ENCODE results near the gene TMPRSS6. TPM values are rescaled to one million over a fixed set of nuclear protein-coding genes. Genes with fewer than 3 reads are reported as not detected.

TMPRSS6 gene
- total and polyA plus RNA-seq, 12 donors, result under 0.01 to 1.2 (median 0.08) TPM; not detected in 7

DNA sequence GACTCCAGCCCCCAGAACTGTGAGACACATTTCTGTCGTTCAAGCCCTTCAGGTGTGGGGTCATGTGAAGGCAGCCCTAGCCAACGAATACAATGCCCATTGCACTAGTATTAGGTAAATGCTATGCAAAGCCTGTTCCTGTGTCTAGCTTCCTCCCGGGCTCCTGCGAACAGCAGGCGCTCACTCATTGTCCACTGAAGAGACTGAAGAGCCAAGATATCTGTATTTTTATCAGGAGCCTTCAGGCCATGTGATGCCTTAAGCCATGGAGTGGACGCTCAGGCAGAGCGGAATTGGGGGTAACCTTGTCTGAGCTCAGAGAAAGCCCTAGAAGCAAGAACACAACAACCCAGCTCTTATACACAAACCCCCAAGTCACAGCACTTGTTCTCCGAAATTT lies 4.2 kb upstream of the TMPRSS6 start:
- intact Hi-C loops (cut with DNase I), result no loop called here
- TF ChIP-seq, protein P1, sequence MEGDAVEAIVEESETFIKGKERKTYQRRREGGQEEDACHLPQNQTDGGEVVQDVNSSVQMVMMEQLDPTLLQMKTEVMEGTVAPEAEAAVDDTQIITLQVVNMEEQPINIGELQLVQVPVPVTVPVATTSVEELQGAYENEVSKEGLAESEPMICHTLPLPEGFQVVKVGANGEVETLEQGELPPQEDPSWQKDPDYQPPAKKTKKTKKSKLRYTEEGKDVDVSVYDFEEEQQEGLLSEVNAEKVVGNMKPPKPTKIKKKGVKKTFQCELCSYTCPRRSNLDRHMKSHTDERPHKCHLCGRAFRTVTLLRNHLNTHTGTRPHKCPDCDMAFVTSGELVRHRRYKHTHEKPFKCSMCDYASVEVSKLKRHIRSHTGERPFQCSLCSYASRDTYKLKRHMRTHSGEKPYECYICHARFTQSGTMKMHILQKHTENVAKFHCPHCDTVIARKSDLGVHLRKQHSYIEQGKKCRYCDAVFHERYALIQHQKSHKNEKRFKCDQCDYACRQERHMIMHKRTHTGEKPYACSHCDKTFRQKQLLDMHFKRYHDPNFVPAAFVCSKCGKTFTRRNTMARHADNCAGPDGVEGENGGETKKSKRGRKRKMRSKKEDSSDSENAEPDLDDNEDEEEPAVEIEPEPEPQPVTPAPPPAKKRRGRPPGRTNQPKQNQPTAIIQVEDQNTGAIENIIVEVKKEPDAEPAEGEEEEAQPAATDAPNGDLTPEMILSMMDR (IDR thresholded peaks at IDR 0.05), result no peak
- TF ChIP-seq POLR2A (IDR thresholded peaks at IDR 0.05), result no peak
- H3K27ac ChIP-seq, result no peak overlapping the region
- no peak overlapping the region for H3K4me3 ChIP-seq
- H3K4me1 ChIP-seq (replicated peaks in 1 of 2), result no peaks in the 10 kb centered on the region
- no peaks in the 10 kb centered on the region for H3K36me3 ChIP-seq (replicated peaks in 1 of 2)
- 69 to 81% (median 80%) methylated on average over 8 of the region's 8 CpGs for WGBS, 4 donors
- no peaks in the 10 kb centered on the region for H3K9me3 ChIP-seq (replicated peaks in 1 of 3)
- H3K27me3 ChIP-seq, result no peaks in the 10 kb centered on the region
- no peak for DNase-seq

DNA sequence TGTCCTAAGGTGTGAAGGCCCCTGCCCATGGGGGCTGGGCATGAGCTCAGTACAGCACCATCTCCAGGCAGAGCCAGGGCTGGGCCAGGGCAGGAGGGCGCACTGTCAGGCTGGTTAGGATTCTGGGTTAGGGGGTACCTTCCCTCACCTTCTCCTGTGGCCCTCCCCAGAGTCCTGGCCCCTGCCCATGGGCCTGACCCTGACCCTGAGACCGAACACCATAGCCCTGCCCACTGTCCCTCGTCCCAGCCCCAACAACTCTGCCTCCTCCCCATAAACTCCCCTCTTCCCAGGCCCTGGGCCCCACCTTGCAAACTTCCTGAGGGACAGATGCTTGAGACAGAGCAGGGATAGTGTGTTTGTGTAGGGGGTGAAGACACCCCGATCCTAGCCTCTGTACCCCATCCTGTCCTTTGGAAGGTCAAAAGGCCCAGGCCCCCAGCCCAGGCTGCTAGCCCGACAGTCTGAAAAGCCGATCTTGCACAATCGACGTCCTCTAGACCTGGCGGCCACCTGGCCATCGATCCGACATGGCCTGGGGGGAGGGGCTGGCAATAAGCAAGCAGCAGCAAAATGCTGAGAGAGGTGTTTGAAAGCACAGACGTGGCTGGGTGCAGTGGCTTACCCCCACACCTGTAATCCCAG lies 2.7 kb upstream of the TMPRSS6 start:
- WGBS, 4 donors, result 58 to 78% (median 62%) methylated on average over 4 to 12 of the region's 12 CpGs
- H3K4me1 ChIP-seq (replicated peaks in 1 of 2), result no peaks in the 10 kb centered on the region
- H3K36me3 ChIP-seq (replicated peaks in 1 of 2), result no peaks in the 10 kb centered on the region
- no peak overlapping the region for H3K27ac ChIP-seq
- intact Hi-C loops (cut with DNase I), result no loop called here
- TF ChIP-seq, protein P1 (IDR thresholded peaks at IDR 0.05), result no peak
- TF ChIP-seq POLR2A (IDR thresholded peaks at IDR 0.05), result no peak
- no peaks in the 10 kb centered on the region for H3K9me3 ChIP-seq (replicated peaks in 1 of 3)
- no peaks in the 10 kb centered on the region for H3K27me3 ChIP-seq
- DNase-seq, result no peak
- H3K4me3 ChIP-seq, result no peak overlapping the region

DNA sequence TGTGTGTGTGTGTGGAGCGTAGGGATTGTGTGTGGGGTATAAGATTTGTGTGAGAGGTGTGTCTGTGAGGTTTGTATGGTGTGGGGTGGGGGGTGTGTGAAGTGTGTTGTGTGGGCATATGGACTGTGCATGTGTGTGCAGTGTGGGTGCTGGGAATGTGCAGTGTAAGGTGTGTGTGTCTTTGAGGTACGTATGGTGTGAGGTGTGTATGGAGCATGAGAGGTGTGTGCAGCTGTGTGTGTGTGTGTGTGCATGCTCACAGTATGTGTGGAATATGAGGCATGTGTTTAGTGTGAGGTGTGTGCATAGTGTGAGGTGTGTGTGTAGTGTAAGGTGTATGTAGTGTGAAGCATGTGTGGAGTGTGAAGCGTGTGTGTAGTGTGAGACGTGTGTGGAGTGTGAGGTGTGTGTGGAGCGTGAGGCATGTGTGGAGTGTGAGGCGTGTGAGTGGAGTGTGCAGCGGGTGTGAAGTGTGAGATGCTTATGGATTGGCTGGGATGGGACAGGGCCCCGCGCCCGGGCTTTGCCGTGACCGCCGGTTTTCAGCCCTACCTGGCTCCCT lies 1.7 kb upstream of the TMPRSS6 start:
- 88 to 90% (median 89%) methylated on average over 13 of the region's 13 CpGs for WGBS, 4 donors
- TF ChIP-seq POLR2A (IDR thresholded peaks at IDR 0.05), result no peak
- intact Hi-C loops (cut with DNase I), result no loop called here
- no peak overlapping the region for H3K27ac ChIP-seq
- H3K4me3 ChIP-seq, result no peak overlapping the region
- no peaks in the 10 kb centered on the region for H3K9me3 ChIP-seq (replicated peaks in 1 of 3)
- H3K36me3 ChIP-seq (replicated peaks in 1 of 2), result no peaks in the 10 kb centered on the region
- no peaks in the 10 kb centered on the region for H3K4me1 ChIP-seq (replicated peaks in 1 of 2)
- H3K27me3 ChIP-seq, result no peaks in the 10 kb centered on the region
- no peak for DNase-seq

DNA sequence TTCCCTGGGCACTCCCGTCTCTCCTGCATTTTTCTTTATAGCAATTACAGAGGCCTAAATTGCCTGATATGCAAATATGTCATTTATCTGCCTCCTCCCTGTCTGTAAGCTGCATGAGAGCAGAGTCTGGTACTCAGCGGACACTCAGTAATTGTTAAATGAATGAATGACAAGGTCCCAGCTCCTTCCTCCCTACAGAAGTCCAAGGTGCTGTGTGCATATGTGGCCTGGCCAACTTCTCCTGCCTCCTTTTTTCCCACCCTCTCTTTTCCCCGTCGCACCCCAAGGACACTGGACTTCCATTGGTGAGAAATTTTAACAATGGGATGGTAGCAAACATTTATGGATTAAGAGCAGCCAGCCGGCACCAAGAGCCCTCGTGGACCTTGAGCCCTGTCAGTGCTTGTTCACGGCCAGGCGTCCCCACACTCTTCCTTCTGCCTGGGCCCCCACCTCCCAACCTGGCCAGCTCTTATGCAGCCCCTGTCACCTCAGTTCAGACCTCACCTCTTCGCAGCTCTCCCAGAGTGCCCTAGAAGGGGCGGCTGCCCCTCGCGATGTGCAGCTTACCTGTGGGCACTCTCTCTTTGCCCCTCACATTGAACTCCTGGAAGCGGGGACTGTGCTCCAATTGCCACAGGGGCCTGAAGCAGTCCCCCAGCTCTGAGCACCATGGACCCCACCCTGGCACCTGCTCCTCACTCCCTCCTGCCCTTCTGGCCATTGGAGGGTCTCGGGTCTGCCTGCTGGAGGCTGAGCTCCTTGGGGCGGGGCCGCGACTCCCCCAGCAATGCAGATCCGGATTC lies 1.5 kb downstream of the TMPRSS6 start:
- H3K4me3 ChIP-seq, result no peak overlapping the region
- WGBS, 4 donors, result 80 to 90% (median 87%) methylated on average over 6 to 18 of the region's 18 CpGs
- intact Hi-C loops (cut with DNase I), result no loop called here
- H3K27ac ChIP-seq, result no peak overlapping the region
- H3K27me3 ChIP-seq, result no peaks in the 10 kb centered on the region
- TF ChIP-seq, protein P1 (IDR thresholded peaks at IDR 0.05), result no peak
- TF ChIP-seq POLR2A (IDR thresholded peaks at IDR 0.05), result no peak
- no peaks in the 10 kb centered on the region for H3K36me3 ChIP-seq (replicated peaks in 1 of 2)
- H3K4me1 ChIP-seq (replicated peaks in 1 of 2), result no peaks in the 10 kb centered on the region
- DNase-seq, result no peak
- H3K9me3 ChIP-seq (replicated peaks in 1 of 3), result no peaks in the 10 kb centered on the region

Measured in adrenal gland (tissue), 12 donors.